Vagina (tissue), 2 donors: ENCODE measurements around the gene GATA3.

Experiments used
- POLR2A ChIP-seq, 2 donors: fragments of 450-650 bp; IDR thresholded peaks; one replicate each; pipeline ENCODE4 v1.6.1; 2017; ENCODE audit warnings: antibody characterized with exemption in 2 of 2, mild to moderate bottlenecking in 2 of 2, moderate library complexity in 2 of 2
- TF ChIP-seq, protein P1 (sequence below), 3 experiments: fragments of 450-650 bp in 2 of 3; fragments of 200-600 bp in 1 of 3; sonication (generic) in 1 of 3; IDR thresholded peaks; one replicate each; pipeline ENCODE4 v1.5.1; 2017 to 2019; ENCODE audit warnings: antibody characterized with exemption in 3 of 3, mild to moderate bottlenecking in 2 of 3, moderate library complexity in 2 of 3

GRCh38 chr10:8009031-8009430 is 45.5 kb upstream of the GATA3 start:
- TF ChIP-seq POLR2A (IDR thresholded peaks at IDR 0.05): no peak
- TF ChIP-seq, protein P1, sequence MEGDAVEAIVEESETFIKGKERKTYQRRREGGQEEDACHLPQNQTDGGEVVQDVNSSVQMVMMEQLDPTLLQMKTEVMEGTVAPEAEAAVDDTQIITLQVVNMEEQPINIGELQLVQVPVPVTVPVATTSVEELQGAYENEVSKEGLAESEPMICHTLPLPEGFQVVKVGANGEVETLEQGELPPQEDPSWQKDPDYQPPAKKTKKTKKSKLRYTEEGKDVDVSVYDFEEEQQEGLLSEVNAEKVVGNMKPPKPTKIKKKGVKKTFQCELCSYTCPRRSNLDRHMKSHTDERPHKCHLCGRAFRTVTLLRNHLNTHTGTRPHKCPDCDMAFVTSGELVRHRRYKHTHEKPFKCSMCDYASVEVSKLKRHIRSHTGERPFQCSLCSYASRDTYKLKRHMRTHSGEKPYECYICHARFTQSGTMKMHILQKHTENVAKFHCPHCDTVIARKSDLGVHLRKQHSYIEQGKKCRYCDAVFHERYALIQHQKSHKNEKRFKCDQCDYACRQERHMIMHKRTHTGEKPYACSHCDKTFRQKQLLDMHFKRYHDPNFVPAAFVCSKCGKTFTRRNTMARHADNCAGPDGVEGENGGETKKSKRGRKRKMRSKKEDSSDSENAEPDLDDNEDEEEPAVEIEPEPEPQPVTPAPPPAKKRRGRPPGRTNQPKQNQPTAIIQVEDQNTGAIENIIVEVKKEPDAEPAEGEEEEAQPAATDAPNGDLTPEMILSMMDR (IDR thresholded peaks at IDR 0.05): no peak
